Measurements from ENCODE around the gene STAP1.
"Not testable (repeated sequence)": the region's sequence is repeated elsewhere in the genome, so short reads cannot be mapped to it uniquely, and the experiment has no call there.

The STAP1 gene

GRCh38 chr4:67632492-67632891 is 74.0 kb downstream of the STAP1 start:
- no peak for DNase-seq

- no peak for DNase-seq
These were observed 76.2 kb downstream of the STAP1 start for GRCh38 chr4:67634741-67635140.

GRCh38 chr4:67635331-67635730 is 76.8 kb downstream of the STAP1 start:
- DNase-seq: no peak

DNA sequence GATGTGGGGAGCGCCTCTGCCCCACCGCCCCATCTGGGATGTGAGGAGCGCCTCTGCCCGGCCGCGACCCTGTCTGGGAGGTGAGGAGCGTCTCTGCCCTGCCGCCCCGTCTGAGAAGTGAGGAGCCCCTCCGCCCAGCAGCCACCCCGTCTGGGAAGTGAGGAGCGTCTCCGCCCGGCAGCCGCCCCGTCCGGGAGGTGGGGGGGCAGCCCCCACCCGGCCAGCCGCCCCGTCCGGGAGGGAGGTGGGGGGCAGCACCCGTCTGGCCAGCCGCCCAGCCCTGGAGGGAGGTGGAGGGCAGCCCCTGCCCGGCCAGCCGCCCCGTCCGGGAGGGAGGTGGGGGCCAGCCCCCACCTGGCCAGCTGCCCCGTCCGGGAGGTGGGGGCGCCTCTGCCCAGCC is 78.5 kb downstream of the STAP1 start:
- not testable (repeated sequence) for DNase-seq

GRCh38 chr4:67638136-67638535 is 79.6 kb downstream of the STAP1 start:
- no peak for DNase-seq

DNA sequence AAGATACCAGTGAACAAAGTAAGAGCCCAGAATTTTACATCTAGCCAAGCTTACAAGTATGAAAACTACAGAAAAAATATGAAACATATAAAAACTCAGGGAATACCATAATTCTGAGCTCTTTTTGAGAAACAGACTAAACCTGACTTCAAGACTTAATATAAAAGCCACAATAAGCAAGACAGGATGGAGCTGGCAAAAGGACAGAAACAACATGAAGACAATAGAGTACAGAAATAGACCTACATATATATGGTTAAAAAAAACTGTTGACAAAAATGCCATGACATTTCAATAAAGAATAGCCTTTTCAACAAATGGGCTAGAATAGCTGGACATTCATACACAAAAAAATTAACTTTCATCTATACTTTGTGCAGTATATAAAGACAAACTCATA is 93.0 kb downstream of the STAP1 start:
- no peak for DNase-seq
